GM18498 (cell line): ENCODE measurements around the gene DTX1.

Experiments
- ATAC-seq: cut with Tn5 transposase; IDR thresholded peaks from one replicate; pipeline ENCODE4 v1.9.1; 2021; ENCODE audit warnings: mild to moderate bottlenecking, moderate library complexity; ENCODE audit not compliant: unreplicated experiment

DTX1 gene

DNA sequence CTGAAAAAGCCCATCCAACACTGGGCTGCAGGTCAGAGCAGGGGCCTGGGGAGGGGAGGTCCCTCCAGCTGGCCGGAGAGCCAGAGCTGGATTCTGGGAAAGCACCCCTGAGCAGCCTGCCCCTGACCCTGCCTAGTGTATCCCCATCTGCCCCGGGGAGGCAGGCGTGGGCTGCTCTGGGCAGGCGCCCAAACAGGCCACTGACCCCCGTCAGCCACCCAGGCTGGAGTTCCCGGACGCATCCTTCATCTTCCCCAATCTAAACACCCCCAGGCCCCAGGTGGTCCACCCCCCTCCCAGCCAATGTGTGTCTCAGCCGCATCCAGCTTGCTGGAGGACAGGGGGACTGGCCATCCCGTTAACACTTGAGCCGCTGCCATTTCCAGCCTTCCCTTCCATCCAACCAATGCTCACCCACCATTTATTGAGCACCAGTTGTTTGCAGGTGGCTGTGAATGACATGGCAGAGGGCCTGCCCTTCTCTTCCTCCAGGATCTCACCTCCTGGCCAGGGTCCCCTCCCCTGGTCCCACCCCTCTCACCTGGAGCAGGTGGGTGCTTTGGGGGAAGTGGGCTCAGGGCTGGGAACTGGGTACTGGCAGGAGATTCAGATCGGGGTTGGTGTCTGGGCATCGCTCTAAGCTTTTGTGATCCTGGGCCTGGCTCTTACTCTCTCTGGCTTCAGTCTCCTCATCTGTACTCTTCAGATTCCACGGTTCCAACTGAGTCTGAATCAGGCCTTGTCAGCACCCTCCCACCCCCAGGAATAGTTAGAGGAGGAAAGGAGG lies 743 bp upstream of the DTX1 start:
- ATAC-seq, result no peak

DNA sequence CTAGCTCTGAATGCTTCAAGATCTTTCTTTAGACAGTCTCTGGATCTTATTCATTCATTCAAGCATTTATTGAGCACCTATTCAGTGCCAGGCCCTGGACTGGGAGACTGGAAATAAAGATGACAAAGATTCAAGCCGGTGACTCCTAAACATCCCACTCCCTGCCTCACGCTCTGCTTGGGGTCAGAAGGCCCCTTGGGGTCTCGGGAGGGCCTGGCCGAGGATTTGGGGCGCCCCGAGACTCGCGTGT lies 224 bp upstream of the DTX1 start:
- no peak for ATAC-seq

DNA sequence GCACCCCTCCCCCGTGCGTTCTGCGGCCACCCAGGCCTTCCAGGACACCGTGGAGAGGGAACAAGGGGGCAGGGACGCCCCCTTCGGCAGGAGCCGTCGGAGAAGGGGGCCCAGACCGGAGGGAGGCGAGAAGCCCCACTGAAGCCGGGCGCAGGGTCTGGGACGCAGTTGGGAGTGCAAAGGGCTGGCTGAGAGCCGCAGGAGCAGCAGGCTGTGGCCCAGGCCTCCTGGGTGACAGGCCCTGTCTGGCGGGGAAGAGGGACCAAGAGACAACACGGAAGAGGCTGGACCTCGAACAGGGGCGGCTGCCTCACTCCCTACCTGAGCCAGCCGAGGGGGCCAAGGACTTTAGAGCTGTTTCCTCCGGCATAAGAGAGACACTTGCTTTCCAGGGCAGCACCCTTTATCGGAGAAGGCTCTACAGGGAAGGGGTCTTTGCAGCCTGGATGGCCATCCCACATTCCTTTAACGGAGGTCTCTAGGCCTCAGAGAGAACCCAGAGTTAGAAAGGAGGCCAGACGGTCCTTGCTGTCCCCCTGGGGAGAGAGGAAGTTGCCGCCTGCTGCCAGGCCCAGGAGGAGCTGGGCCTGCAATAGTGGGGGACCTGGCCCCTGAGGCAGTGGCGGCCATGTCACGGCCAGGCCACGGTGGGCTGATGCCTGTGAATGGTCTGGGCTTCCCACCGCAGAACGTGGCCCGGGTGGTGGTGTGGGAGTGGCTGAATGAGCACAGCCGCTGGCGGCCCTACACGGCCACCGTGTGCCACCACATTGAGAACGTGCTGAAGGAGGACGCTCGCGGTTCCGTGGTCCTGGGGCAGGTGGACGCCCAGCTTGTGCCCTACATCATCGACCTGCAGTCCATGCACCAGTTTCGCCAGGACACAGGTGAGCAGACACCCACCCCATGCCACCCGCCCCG lies 1.3 kb downstream of the DTX1 start:
- no peak for ATAC-seq

DNA sequence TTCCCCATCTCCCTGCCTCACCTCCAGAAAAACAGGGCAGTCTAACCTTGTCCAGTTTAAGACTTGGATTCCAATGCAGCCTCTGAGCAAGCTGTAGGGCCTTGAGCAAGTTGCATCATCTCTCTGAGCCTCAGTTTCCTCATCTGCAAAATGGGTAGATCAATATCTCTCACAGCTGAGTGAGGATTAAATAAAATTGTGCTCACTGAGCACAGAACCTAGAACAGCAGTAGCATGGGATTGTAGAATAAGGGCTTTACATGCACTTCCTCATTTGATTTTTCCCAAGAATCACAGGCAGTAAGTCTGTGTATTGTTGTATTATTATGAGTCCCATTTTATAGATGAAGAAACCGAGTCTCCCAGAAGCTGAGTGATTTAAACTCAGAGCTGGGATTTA lies 2.0 kb downstream of the DTX1 start:
- no peak for ATAC-seq

DNA sequence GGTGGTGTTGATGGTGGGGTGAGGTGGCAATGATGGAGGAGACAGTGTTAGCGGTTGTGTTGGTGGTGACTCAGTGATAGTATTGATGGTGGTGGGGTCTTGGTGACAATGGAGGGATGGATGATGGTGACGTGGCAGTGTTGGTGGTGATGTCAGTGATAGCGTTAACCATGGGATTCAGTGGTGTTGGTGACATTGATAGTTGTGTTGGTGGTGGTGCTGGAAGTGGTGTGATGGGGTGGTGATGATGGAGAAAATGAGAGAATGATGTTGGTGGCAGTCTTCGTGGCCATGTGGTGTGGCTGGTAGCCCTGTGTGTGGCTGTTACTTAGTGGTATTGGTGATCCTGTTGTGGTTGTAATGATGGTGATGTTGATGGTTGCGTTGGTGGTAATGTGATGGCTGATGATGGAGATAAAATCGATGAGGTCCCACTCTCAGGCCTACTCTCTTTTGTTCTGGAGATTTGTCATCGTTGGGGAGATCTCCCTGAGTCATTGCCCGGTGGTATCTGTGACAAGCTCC lies 2.6 kb downstream of the DTX1 start:
- no peak for ATAC-seq

DNA sequence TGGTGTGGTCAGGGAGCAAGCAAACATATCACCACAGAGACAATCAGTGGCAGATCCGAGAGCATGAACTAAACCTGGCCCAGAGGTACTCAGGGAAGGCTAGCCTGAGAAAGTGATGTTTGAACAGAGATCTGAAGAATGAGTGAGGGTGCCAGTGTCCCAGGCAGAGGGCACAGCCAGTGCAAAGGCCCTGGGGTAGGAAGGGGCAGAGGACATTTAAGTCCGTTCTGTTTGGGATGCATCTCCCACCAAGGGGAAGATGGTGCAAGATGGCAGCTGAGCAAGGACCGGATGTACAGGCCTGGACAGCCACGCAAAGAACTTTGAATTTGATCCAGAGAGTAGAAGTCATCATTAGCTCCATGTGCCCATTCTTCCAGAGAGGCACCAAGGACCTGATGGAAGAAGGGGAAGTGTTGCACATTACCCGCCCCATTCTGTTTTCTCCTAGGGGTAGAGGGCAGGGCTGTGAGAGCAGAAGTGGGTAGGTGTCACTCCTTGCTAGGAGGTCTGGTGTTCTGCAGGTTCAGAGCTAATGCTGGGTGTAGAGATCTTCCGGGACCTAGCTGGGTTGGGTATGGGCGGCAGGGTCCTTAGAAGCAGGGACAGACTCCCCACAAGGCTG lies 3.9 kb downstream of the DTX1 start:
- no peak for ATAC-seq

DNA sequence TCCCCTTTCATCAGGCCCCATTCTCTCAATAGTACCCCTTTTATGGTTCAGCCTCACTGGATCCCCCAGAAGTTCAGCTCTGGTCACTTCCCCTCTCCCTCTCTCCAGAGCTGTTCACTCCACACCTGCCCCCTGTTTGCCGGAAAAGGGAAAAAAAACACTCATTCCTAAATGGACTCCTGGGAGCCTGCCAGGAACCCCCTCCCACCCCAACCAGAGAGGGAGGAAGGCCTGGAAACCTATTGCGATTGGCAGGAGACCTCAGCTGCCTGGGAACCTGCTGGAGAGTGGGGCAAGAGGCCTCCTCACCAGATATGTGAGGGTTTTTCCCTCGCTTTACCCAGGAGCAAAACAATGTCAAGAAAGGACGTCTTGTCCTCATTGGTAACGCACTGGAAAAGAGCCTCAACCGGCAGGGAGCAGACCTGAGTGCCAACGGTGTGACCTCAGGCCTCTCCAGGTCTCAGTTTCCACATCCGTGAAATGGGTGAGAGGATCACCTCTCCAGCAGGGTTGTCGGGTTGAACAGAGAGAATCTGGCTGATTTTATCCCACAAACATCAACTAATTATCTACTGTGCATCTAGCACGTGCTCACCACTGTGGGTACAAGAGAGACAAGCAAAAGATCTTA lies 4.6 kb downstream of the DTX1 start:
- ATAC-seq, result no peak

DNA sequence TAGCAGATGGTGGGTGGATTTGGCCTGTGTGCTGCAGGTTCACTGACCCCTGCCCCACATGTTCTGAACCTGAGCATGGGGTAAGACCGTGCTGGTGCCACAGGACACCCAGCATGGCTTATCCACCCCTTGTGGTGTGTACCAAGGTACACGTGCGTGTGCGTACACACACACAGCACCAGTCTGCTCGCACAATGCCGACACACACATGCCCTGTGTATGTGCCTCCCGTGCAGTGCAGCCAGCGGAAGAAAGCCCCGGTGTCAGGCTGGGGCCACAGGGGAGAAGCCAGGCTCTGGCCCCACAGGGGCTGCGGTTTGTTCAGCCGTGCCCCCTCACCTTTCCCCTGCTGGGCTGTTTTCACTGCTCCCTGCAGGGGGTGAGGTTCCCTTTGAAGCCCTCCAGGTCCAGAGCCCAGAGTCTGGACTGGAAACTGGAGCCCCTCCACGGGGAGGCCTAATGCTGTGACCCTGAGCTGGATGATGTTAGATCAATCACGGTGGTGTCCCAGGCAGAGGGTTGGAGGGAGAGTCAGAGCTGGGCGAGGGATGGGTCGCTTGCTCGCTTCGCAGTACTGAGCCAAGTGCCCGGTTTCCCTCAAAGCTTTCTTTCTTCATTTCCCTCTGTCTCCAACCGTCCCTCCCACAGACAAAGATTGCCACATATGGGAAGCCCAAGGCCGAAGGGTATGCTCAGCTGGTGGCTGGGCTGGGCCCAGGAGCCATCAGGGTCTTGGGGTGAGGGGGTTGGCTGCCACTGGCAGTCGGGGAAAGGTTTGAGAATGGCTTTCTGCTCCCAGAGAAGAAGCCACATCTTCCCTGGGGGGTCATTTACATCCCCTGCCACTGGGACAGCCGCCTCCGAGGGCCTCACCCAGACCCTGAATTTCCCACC lies 6.2 kb downstream of the DTX1 start:
- no peak for ATAC-seq

DNA sequence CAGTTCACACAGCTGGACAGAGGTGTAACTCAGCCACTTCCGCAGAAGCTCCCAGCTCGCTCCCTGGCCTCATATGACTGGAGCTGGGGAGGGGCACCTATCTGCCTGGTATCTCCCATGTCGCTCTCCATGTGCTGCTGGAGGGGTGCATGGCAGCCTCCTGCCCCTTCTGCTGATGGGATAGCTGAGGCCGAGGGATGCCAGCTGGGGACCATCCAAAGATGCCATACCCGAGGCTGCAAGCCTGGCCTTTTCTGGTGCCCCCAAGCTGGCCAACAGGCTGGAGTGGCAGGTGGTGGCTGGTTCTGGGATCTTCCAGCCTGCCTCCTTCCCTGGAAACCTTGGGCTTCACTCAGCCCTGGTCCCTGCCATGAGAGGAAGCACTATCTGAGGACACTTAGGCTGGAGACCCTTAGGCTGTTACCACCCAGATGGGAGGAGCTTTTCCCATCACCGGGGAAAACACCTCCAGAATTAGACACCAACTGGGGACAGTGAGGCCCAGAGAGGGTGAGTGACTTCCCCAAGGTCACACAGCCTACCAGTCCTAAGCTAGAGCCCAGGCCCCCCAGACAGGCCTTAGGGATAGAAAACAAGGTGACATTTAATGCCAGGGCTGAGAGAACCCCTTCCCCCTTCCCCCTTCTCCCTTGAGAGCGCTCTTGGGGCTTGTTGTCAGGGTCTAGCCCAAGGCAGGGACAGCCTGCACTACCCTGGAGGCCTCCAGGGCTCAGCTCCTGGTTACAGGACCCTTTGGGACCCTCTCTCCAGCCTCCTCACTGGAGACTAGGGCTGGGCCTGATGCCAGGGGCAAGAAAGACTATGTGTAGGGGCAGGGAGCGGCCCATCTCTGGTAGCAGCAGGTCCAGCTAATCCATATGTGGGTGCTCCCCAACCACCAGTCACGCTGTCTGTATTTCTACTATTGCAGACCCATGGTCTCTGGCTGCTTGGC lies 7.1 kb downstream of the DTX1 start:
- no peak for ATAC-seq

DNA sequence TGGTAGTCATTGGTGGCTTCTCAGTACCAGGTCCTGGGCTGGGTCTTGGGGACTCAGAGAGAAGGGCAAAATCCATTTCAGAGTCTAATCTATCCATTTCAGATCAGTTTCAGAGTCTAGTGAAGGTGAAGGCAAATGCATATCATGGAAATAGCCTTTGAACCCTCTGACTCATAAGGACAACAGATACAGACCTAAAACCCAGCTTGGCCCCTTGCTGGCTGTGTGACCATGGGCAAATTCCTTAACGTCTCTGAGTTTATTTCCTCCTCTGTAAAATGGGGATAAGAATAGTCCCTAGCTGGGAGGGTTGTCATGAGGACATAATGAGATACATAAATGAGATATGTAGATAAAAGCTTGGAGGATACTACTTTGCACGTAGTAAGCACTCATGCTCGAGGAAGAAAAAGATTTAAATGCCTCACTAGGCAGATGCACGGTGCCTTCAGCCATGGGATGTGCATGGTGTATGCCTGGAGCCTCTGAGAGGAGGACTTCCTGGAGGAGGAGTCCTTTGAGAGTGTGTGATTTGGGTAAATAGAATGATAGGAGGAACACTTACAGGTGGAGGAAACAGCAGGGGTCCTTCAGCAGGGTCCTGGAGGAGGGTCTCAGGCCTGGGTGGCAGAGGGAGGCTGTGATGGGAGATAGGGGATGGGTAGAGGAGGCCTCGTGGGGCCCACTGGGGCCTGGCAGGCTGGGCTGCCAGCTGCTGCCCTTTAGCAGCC lies 8.0 kb downstream of the DTX1 start:
- ATAC-seq, result no peak

DNA sequence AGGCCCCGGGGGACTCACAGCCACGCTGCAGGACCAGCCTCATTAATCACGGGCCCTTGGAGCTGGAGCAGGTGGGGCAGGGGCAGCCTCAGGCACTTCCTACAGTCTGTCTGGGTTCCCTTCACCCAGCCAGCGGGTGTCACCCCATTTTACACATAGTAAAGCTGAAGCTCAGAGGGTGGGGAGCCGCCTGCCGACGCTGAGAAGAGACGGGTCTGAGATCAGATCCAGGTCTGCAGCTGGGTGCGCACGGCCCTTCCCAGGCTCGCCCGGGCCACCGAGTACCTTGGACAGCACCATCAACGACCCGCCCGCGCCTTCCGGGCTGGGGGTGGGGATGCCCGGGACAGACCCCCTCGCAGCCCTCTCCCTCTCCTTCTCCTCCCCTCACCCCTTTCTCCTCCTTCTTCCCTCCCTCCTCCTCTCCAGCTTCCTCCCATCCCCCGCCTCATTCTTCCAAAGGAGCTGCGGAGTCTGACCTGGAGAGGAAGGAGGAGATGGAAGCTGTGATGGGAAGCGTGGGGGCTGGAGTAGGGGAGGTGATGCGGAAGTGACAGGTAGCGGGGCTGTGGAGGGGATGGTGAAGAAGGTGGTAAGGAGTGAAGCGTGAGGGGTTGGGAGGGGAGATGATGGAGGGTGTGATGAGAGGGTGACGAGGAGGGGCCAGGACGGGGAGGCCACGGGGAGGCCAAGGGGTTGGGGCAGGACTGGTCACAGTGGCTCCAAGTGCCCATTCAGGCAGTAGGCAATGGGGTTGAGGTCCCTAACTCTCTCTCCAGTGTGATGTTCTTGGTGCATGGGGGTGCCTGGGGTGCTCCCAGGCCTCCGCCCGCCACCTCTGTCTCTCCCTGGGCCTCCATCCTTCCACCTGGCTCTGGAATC lies 8.8 kb downstream of the DTX1 start:
- ATAC-seq, result no peak

DNA sequence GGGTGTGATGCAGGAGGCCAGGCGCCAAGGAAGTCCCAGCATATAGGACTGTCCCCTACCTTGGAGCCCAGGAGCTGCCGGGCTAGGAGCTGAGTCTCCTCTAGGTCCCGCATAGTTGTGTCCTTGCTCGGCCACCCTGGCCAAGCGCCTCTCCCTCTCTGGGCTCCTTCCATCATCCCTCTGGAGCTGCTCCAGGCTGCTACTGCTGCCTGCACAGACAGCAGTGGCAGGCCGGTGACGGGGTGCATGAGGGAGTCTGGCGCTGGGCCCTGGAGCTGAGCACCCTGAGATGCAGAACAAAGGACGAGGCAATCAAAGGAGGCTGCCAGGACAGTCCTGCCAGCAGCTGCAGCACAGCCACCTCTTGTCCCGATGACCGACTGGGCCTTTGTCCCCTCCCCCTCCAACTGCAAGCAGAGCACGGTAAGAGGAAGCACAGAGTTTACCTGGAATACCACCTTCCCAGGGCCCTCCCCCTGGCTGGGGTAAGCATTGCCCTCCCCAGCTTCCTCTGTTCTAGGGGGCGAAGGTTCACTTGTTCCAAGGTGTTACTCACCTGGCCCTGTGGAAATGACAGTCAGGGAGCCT lies 10.4 kb downstream of the DTX1 start:
- no peak for ATAC-seq

DNA sequence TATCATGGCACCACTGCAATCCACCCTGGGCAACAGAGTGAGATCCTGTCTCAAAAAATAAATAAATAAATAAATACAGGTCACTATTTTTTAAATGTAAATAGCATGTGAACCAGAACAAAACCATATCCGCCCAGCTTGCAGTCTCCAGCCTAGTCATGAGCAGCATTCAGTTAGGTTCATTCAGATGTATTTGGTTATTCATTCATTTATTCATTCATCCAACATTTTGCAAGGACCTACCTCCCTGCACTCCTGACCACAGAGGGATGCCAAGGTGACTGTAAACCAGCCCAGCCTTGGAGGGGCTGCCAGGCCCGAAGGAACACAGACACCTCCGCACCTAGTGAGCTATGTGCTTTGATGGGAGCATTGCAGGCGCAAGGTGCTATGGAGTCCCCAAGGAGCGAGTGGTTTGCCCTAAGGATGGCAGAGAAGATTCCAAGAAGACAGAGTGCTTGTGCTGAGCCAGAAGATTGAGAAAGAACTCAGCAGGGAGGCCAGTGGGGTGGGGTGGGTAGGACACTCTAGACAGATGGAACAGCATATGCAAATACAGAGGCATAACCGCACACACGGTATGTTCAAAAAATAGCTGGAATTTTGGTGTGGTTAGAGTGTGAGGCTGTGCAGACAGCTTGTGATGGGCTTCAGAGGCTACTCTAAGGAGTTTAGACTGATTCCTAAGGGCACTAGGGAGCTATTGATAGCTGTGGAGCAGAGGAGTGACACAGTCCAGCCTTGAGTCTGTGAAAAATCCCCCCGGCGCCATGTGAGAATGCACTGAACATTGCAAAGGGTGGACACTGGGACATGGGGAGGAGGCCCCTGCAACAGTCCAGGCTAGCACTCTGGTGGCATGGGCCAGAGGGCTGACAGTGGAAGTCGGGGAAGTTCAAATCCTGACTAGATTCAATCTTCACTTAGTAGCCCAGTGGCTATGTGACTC lies 11.7 kb downstream of the DTX1 start:
- no peak for ATAC-seq

DNA sequence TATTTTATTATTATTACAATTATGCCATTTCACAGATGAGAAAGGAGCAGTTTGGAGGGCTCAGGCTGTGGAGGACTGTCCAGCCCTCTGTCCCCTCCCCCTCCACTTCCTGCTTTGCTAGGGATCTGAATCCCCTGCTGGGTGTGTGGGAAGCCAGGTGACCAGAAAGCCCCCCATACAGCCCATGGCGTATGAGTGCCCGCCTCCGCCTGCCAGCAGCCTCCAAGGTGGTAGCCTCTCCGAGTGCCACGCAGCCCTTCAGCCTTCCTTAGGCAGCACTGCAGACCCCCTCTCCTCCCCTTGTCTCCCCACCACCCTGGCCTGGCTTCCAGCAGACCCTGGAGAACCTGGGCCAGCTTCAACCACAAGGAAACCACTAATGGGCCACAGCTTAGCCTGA lies 12.6 kb downstream of the DTX1 start:
- no peak for ATAC-seq

DNA sequence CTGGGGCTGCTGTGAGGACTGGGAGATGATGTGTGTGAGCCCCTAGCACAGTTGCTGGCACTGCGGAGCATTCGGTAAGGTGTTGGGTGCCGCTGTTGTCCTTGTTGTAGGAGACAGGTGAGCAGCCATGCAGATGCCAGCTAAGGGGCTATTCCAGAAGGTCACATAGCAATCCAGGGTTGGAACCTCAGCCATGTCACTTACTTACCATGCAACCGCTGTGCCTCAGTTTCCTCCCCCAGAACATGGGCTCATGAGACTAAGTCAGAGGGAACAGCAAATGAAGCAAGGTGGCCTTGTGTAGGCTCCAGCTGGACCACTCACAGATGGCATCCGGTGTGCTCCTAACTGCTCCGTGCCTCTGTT lies 13.2 kb downstream of the DTX1 start:
- no peak for ATAC-seq
